ENCODE measurements around the gene PITPNM3.

The PITPNM3 gene

DNA sequence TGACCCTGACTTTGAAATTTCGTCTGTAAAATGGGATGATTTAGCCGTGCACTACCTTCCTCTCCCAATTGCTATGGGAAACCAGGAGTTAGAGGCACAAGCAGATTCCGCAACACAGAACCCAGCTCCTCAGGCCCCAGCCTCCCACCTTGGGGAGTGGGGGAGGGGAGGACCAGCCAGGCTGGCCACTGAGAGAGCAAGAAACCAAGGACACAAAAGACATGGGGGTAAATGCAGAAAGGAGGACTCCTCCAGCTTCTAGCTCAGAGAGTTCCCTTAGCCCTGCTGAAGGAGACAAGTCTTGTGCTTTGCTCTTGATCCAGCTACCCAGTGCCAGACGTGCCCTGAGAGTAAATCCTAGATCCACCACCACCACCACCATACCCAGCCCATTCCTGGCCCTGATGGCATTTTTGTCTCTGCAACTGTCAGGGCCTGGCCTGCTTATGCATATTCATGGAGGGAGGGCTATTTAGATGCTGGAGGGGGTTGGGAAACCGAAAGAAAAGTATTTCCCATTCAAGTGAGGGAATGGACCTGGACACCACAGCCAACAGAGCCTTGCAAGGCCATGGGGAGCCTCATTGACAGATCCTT lies 25.9 kb downstream of the PITPNM3 start:
- no peak for DNase-seq (ENCODE audit: extremely low read depth in 1 of 2, low read depth in 1 of 2)

DNA sequence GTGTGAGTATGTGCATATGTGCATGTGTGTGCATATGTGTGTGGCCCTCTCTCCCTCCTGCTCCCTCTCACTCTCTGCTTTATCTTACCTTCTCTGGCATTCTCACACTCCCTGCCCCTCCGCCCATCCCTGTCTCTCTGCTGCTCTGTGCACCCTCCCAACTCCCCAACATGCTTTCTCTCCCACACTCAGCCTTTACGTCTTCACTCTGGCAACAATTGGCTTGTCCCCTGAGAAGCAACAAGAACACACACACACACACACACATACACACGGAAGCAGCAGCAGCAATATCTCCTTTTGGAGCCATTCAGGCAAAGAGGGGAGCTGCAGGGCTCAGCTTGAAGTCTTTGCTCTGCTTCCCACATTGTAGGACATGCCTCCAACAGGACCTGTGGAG lies 27.8 kb downstream of the PITPNM3 start:
- DNase-seq (ENCODE audit: extremely low read depth in 1 of 2, low read depth in 1 of 2): no peak

DNA sequence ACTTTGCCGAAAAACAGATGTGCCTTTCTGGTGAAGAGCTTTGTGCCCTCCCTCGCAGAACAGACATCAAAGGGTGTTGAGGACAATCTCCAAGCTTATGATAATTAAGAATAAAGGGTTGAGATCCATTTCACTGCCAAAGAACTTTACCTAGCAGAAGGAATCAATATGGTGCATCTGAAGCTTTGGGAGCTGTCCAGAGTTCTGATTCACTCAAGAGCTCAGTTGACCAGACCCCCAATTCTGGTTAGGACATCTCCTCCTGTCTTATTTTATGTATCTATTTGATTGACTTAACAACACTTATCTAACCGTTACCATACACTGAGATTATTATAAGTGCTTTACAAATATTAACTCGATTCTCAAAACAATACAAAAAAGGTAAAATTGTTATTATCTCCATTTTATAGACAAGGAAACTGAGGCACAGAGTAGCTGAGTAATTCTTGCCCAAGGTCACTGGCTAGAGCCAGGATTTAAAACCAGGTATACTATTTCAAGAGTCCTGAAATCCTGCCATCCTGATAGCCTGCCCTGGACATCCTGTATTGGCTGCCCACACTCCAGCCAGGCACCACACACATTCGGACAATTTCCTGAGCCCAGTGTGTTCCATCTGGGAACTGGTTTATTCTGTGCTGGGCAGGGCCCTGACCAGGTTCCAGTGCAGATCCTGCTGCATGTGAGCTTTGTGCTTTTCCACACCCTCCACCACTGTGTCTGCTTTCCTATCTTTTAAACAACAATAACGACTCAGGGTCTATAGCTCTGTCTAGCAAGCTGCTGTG lies 29.8 kb downstream of the PITPNM3 start:
- no peak for DNase-seq (ENCODE audit: extremely low read depth in 1 of 2, low read depth in 1 of 2)

DNA sequence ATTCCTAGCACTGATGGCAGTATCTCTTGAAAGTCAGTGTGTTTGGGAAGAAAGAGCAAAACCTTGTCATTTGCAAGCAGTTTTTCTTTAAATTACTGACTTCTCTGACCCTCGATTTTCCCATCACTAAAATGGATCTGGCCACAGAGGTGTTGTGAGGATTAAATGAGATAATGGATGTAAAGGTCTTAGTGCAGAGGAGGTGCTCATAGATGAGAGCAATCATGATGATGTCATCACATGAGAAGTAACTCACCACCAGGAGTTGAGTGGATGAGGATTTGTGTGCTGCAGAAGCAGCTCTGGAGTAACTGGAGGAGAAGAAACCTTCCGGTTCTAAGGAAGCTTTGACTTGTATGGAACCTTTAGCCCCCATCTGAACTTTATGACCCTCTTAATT lies 30.6 kb downstream of the PITPNM3 start:
- DNase-seq (ENCODE audit: extremely low read depth in 1 of 2, low read depth in 1 of 2): no peak

DNA sequence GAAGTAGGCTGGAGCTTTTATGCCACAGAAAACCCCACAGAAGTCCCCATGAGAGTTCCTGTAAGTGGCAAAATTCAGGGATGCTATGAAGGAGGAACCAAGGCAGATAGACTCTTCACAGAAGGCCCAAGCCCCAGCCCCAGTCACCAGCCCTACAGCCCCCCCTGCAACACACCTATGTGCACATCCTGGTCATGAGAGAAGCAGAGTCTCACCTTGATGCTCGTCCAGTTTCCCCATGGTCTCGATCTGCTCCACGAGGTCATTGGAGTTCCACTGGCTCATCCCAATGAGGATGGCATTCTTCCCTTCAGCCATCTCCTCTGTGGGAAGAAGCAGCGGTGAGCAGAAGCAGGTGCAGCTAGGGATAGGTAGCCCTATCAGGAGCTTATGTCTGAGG lies 31.2 kb downstream of the PITPNM3 start:
- no peak for DNase-seq (ENCODE audit: extremely low read depth in 1 of 2, low read depth in 1 of 2)

DNA sequence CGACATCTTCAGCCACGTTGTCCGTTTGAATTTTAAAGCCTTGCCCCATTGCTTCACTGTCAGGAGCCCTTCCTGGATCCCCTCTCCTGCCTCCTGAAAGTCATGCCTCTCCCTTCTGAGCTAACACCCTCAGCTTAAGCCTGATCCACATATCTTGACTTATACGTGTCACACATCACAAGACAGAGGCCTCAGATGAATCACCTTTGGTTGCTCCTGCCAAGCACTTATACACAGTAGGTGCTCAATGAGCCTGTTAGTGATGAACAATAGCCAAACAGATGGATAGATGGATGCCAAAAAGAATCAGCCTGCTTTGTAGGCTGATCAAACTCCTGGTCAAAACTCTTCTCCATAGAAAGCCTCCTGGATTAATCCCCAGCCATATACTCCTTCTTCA lies 31.8 kb downstream of the PITPNM3 start:
- no peak for DNase-seq (ENCODE audit: extremely low read depth in 1 of 2, low read depth in 1 of 2)

DNA sequence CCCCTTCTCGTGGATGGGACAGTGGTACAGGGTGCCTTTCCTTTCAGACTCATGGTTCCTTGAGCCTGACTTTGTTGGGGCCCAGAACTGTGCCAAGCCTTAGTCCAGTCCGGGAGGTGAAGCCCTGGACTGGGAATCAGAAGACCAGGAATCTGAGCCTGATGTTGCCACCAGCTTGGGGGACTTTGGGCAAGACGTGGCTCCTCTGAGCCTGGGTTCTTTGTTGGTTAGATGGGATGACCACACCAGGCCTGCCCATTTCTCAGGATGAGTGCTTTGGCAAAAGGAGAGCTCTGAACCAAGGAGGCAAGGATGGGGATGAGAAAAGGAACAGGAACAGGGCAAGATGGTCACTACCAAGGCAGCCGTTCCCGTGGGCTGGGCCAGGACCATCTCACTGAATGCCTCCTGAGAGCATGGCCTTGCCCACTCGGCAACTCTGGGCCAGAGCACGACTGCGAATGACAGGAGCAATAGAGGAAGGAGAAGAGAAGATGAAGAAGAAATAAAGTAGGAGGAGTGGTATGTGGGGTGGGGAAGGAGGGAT lies 32.5 kb downstream of the PITPNM3 start:
- DNase-seq (ENCODE audit: extremely low read depth in 1 of 2, low read depth in 1 of 2): no peak

DNA sequence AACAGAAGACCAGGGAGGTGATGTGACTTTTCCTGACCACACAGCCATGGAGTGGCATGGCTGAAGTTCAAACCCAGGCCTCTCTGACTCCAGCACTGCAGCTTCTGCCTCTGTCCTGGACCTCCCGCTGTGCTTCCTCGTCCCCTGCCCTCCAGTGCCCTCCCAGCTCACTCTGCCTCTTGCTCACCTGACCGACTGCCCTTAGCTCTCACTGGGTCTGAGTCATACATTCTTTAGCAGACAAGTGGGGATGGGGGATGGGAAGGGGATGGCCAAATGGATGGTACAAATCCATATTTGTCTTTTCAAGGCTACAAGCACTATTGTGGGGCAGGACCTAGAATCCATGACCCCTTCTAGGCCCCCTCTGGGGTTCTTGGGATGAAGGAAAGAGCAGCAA lies 33.0 kb downstream of the PITPNM3 start:
- no peak for DNase-seq (ENCODE audit: extremely low read depth in 1 of 2, low read depth in 1 of 2)

DNA sequence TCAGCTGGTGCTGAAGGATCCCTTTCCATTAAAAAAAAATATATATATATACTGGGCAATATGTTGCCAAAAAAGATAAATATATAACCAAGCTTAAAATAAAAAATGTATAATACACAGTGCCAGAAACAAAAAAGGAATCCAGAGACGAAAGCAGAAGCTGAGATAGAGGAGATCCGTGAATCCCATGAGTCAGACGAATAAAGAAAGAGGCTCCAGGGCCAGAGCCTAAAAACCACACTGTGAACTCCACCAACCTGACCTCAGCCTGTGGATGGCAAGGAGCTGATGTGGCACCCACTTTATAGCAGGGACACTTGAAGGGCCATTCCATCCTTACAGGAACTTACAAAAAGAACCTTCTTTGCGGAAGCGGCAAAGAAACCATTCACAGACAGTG lies 34.8 kb downstream of the PITPNM3 start:
- DNase-seq (ENCODE audit: extremely low read depth in 1 of 2, low read depth in 1 of 2): no peak

DNA sequence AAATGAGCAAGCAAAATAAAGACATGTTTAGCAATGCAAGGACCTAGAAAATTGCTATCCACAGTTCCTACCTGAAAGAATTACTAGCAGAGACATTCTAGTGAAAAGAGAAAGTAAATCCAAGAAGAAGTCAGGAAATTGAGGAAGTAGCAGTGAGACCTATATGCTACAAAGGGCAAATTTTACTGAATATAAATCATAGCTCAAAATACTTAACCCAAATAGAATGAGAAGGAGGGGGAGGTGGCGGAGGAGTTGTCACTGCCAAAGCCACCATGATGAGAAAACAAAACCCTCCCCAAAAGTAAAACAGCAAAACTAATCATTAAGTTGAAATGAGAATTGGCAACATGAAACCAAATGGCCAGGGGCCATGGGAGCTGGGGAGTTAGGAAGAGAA lies 39.3 kb downstream of the PITPNM3 start:
- DNase-seq (ENCODE audit: extremely low read depth in 1 of 2, low read depth in 1 of 2): no peak

DNA sequence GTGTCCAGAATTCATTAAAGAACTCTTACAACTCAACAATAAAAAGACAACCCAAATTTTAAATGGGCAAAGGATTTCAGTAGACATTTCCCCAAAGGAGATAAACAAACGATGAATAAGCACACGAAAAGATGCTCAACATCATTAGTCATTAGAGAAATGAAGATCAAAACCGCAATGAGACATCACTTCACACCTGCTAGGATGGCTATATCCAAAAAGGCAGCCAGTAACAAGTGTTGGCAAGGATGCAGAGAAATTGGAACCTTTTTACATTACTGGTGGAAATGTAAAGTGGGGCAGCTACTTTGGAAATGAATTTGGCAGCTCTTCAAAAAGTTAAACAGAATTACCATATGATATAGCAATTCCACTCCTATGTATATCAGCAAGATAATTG lies 42.0 kb downstream of the PITPNM3 start:
- no peak for DNase-seq (ENCODE audit: extremely low read depth in 1 of 2, low read depth in 1 of 2)

DNA sequence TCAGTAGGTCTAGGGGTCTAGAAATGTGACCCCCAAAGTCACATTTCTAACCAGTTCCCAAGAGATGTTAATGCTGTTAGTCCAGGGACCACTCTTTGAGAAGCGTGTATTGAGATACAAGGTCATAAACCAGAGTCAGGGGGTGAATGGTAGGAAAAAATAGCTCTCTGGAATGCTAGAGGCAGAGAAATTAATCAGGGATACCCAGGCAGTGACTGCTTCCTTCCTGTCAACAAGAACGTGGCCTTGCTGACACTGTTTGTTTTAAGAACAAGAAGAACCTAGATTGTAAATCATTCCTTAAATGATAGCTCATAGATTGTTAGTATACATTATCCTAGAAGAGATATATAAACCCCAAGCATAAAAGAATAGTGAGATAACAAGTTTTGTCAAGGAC lies 43.8 kb downstream of the PITPNM3 start:
- DNase-seq (ENCODE audit: extremely low read depth in 1 of 2, low read depth in 1 of 2): no peak

DNA sequence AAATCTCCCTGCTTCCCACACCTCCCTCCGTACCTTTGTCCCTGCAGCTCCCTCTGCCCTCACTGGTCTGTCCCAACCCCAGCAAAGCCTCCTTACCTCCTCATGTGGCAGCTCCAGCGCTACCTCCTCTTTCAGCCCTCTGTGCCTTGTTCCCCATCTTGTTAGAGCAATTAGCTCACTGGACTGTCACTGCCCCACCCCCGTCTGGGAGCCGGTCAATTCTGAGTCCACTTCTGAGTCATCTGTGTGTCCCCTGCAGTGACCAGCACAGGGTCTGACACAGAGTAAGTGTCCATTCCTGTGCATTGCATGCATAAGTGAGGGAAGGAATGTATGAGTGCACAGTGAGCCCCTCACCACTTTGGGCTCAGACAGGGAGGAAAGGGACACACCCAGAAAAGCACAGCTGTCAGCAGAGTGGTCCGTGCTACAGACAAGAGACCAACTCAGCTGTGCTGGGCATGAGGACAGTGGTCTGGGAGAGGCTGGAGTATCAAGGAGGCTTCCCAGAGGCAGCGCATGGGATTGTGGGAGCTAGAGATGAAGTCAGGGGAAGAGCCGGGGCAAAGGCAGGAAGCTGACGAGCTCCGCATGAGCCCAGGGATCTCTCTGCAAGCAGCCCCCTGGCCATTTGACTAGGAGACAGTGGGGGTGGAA lies 45.9 kb downstream of the PITPNM3 start:
- no peak for DNase-seq (ENCODE audit: extremely low read depth in 1 of 2, low read depth in 1 of 2)

DNA sequence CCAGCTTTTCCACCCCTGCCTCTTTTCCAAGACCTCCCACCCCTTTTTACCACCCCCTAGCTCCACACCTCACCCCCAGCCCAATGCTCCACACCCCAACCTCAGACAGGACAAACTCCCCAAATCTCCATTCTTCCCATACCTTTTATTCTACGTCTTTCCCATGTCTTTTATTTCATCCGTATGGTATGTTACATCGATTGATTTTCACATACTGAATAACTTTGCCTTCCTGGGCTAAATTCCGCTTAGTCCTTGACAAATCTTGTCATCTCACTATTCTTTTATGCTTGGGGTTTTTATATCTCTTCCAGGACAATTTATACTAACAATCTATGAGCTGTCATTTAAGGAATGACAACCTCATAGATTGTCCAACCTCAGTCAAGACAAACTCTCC lies 46.4 kb downstream of the PITPNM3 start:
- DNase-seq (ENCODE audit: extremely low read depth in 1 of 2, low read depth in 1 of 2): no peak

DNA sequence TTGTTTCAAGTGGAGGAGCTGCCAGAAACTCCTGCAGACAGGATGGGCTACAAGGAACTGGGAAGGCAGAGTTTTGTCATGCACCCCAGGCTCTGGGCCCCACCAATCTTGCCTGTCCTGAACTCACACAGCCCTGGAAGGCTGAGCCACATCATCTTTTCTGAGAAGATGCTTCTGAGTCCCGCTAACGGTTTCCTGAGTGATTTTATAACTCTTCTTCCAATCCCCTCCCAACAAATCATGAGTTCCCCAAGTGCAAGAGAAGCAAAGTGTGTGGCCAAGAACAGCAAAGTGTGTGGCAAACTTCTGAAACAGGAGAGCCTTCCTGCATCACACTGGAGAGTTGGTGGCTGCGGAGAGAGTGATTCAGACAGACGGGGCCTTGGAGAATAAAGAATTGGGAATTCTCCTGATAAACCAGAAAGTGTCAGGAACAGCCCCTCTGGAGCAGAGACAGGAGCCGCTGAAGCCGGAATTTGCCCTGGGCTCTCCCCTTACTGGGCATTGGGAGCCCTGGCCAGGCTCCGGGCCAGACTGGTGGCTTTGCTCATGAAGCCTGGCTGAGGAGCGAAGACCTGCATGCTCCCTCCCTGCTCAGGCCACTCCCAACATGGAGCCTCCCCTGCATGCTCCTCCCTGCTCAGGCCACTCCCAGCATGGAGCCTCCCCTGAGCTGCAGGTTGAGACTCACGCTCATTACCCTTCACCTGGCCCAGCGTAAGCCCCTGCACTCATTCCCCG lies 47.2 kb downstream of the PITPNM3 start:
- DNase-seq (ENCODE audit: extremely low read depth in 1 of 2, low read depth in 1 of 2): no peak

DNA sequence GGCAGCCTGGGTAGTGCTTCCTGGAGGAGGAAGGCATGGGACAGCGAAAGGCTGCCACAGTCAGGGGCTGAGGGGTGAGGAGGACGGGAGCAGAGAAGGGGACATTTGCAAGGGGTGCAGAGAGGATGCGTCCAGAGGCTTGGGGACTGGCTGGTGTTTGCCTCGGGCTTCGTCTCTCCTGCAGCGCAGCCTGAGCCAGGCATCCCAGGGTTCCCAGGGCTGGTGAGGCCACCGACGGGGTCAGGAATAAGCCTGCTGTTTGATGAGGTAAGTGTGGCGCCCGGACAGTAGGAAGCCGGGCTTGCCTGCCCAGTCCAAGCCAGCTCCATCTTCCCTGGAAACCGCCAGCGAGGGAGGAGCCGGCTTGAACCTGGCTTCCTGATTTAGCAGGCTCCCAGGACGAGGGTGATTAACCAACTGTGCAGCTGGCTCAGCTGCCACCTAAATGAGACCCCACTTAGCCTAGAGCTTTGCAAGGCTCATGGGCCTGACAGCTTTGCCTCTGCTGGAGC lies 47.8 kb downstream of the PITPNM3 start:
- DNase-seq (ENCODE audit: extremely low read depth in 1 of 2, low read depth in 1 of 2): no peak

DNA sequence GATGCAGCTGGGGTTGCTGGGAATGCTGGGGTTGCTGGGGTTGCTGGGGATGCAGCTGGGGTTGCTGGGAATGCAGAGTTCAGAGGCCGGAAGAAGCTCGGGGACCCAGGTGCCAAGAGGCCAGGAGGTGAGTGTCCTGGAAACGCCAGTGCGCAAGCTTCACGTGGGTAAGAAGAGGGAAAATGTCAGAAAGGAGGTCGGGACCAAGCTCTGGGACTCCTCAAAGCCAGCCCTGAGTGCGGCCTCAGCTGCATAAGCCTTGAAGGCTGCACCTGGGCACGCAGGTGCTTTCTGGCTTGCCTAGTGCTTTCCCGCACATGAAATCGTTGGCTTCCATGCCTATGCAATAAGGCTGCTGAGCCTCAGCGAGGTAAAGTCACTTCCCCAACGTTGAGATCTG lies 48.3 kb downstream of the PITPNM3 start:
- no peak for DNase-seq (ENCODE audit: extremely low read depth in 1 of 2, low read depth in 1 of 2)

DNA sequence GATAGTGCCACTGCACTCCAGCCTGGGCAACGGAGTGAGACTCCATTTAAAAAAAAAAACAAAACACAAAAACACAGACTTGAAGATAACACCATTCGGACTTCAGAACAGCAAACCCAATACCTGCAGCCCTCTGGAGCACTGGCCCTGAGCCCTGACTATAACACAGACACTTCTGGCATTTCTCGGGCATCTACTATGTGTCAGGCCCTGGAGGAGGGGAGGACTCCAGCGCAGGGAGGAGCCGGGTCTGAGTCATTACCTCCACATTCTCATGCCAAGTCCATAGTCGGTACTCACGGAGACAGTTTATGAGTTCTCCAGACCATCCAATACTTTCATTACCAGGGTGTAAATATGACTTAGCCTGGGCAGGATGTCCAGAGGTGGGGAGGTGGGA lies 48.8 kb downstream of the PITPNM3 start:
- DNase-seq (ENCODE audit: extremely low read depth in 1 of 2, low read depth in 1 of 2): no peak

DNA sequence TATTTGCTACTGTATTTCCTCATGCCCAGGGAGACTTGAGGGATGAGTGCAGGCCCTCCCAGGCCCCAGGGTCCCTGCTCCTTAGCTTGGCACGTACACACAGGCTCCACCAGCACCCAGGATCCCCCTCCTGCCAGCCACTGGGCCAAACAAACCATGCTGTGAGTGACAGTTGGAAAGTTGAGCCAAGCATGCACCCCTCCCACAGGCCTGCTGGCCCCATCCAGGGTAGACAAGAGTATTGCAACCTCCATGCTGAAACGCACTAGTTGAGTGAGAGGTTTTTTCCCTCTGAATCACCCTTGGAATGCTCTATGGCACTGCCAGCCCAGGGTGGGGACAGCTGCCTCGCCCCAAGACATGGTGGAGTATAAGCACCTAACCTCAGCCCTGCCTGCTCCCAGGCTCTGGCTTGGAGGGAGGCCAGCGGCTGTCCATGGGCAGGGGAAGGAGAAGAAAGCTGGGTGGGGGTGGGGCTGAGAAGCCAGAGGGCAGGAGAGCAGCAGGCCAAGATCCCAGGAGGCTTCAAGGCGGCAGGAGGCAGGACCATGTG lies 49.6 kb downstream of the PITPNM3 start:
- DNase-seq (ENCODE audit: extremely low read depth in 1 of 2, low read depth in 1 of 2): no peak

DNA sequence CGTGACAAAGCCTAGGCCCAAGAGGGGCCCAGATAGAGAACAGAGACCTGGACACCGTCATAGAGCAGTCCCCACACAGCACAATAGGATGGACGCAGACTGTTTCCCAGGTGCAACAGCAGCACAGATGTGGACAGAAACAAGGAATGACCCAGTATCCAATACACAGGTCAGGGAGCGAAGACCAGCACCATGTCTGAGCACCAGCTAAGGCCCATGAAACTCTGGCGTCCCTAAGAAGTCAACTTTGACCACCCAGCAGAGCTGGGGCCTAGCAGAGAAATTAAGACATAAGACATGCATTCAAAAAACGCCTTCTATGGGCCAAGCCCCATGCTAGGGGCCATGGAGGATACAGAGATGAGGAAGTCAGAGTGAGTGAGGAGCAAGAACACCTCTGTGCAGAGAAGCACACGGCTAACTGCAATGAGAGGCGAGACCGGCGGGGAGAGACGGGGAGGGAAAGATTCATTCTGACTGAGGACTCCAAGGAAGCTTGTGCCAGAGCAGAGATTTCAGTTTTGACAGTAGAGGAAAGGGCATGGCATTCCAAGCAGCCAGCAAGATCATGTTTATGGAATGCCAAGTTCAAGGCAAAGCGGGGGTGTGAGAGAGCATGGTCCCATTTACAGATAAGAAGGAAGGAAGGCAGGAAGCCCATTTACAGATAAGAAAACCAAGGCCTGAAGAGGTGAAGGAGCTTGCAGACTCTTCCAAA lies 50.8 kb downstream of the PITPNM3 start:
- DNase-seq (ENCODE audit: extremely low read depth in 1 of 2, low read depth in 1 of 2): no peak
